ENCODE measurements around the gene NDUFAF8.

- TF ChIP-seq, protein P1, sequence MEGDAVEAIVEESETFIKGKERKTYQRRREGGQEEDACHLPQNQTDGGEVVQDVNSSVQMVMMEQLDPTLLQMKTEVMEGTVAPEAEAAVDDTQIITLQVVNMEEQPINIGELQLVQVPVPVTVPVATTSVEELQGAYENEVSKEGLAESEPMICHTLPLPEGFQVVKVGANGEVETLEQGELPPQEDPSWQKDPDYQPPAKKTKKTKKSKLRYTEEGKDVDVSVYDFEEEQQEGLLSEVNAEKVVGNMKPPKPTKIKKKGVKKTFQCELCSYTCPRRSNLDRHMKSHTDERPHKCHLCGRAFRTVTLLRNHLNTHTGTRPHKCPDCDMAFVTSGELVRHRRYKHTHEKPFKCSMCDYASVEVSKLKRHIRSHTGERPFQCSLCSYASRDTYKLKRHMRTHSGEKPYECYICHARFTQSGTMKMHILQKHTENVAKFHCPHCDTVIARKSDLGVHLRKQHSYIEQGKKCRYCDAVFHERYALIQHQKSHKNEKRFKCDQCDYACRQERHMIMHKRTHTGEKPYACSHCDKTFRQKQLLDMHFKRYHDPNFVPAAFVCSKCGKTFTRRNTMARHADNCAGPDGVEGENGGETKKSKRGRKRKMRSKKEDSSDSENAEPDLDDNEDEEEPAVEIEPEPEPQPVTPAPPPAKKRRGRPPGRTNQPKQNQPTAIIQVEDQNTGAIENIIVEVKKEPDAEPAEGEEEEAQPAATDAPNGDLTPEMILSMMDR (IDR thresholded peaks at IDR 0.05) = no peak
- no peak for TF ChIP-seq POLR2A (IDR thresholded peaks at IDR 0.05)
Measured at GRCh38 chr17:81212365-81212764, 26.8 kb upstream of the NDUFAF8 start.

All from body of pancreas (tissue), 4 donors.